Measurements from ENCODE around the gene ECT2.
"Not testable (repeated sequence)": the region's sequence is repeated elsewhere in the genome, so short reads cannot be mapped to it uniquely, and the experiment has no call there.

The ECT2 gene

GRCh38 chr3:172716476-172716875 is 34.0 kb upstream of the ECT2 start:
- no peak overlapping the region for H3K4me3 Mint-ChIP-seq
- H3K4me1 Mint-ChIP-seq (ENCODE audit: low read depth), result peaks cover under 1% of the 10 kb centered on the region
- H3K9me3 Mint-ChIP-seq, result no peaks in the 10 kb centered on the region
- H3K27me3 Mint-ChIP-seq, result no peaks in the 10 kb centered on the region
- H3K27ac Mint-ChIP-seq, result no peak overlapping the region
- no peaks in the 10 kb centered on the region for H3K36me3 Mint-ChIP-seq (ENCODE audit: low read depth)

GRCh38 chr3:172717493-172718088 is 32.9 kb upstream of the ECT2 start:
- Mint-ChIP-seq H3K27ac (no peak overlapping the region), H3K4me1 (ENCODE audit: low read depth) (no peaks in the 10 kb centered on the region), H3K27me3 (no peaks in the 10 kb centered on the region), H3K9me3 (no peaks in the 10 kb centered on the region), H3K36me3 (ENCODE audit: low read depth) (no peaks in the 10 kb centered on the region), H3K4me3 (no peak overlapping the region)

- H3K9me3 Mint-ChIP-seq; H3K36me3 Mint-ChIP-seq (ENCODE audit: low read depth); H3K27ac Mint-ChIP-seq; H3K4me1 Mint-ChIP-seq (ENCODE audit: low read depth); H3K4me3 Mint-ChIP-seq; H3K27me3 Mint-ChIP-seq: not testable (repeated sequence)
Measured at GRCh38 chr3:172722536-172723040, 27.9 kb upstream of the ECT2 start.

- peaks cover 5% of the 10 kb centered on the region for H3K27me3 Mint-ChIP-seq
Measured at GRCh38 chr3:172726380-172726779, 24.1 kb upstream of the ECT2 start.

GRCh38 chr3:172735014-172735413 is 15.5 kb upstream of the ECT2 start:
- Mint-ChIP-seq H3K4me1 (ENCODE audit: low read depth) (no peaks in the 10 kb centered on the region), H3K27me3 (peaks cover 6% of the 10 kb centered on the region), H3K36me3 (ENCODE audit: low read depth) (no peaks in the 10 kb centered on the region), H3K9me3 (no peaks in the 10 kb centered on the region), H3K4me3 (no peak overlapping the region), H3K27ac (no peak overlapping the region)

More at GRCh38 chr3:172726380-172726779, 24.1 kb upstream of the ECT2 start:
- Mint-ChIP-seq H3K36me3 (ENCODE audit: low read depth) (no peaks in the 10 kb centered on the region), H3K9me3 (peaks cover 5% of the 10 kb centered on the region), H3K4me1 (ENCODE audit: low read depth) (no peaks in the 10 kb centered on the region), H3K27ac (no peak overlapping the region), H3K4me3 (no peak overlapping the region)

GRCh38 chr3:172739462-172739861 is 11.1 kb upstream of the ECT2 start:
- no peak overlapping the region for H3K4me3 Mint-ChIP-seq

GRCh38 chr3:172746475-172746874 is 4.1 kb upstream of the ECT2 start:
- Mint-ChIP-seq H3K4me1 (ENCODE audit: low read depth) (peaks cover 11% of the 10 kb centered on the region), H3K9me3 (no peaks in the 10 kb centered on the region), H3K27me3 (no peaks in the 10 kb centered on the region), H3K36me3 (ENCODE audit: low read depth) (no peaks in the 10 kb centered on the region), H3K27ac (no peak overlapping the region), H3K4me3 (no peak overlapping the region)

More at GRCh38 chr3:172739462-172739861, 11.1 kb upstream of the ECT2 start:
- no peak overlapping the region for H3K27ac Mint-ChIP-seq
- no peaks in the 10 kb centered on the region for H3K4me1 Mint-ChIP-seq (ENCODE audit: low read depth)
- H3K9me3 Mint-ChIP-seq, result no peaks in the 10 kb centered on the region
- H3K36me3 Mint-ChIP-seq (ENCODE audit: low read depth), result no peaks in the 10 kb centered on the region
- H3K27me3 Mint-ChIP-seq, result peaks cover 3% of the 10 kb centered on the region

GRCh38 chr3:172749230-172749965 is 1.1 kb upstream of the ECT2 start:
- Mint-ChIP-seq H3K4me3 (peak overlapping the region; percentile 98), H3K27ac (no peak overlapping the region), H3K27me3 (no peaks in the 10 kb centered on the region), H3K36me3 (ENCODE audit: low read depth) (peaks cover 12% of the 10 kb centered on the region), H3K9me3 (no peaks in the 10 kb centered on the region), H3K4me1 (ENCODE audit: low read depth) (peaks cover 34% of the 10 kb centered on the region)

- Mint-ChIP-seq H3K36me3 (ENCODE audit: low read depth) (peaks cover 14% of the 10 kb centered on the region), H3K9me3 (no peaks in the 10 kb centered on the region), H3K27ac (peak overlapping the region; percentile 97), H3K4me3 (peak overlapping the region; percentile 98), H3K4me1 (ENCODE audit: low read depth) (peaks cover 34% of the 10 kb centered on the region), H3K27me3 (no peaks in the 10 kb centered on the region)
Measured at GRCh38 chr3:172750069-172750367, 508 bp upstream of the ECT2 start.

- peak overlapping the region; percentile 98 for H3K4me3 Mint-ChIP-seq
- H3K27me3 Mint-ChIP-seq, result no peaks in the 10 kb centered on the region
- peaks cover 25% of the 10 kb centered on the region for H3K36me3 Mint-ChIP-seq (ENCODE audit: low read depth)
- peaks cover 34% of the 10 kb centered on the region for H3K4me1 Mint-ChIP-seq (ENCODE audit: low read depth)
- H3K27ac Mint-ChIP-seq, result peak overlapping the region; percentile 97
- H3K9me3 Mint-ChIP-seq, result no peaks in the 10 kb centered on the region
Measured at GRCh38 chr3:172751175-172751704, 714 bp downstream of the ECT2 start.

- peaks cover 36% of the 10 kb centered on the region for H3K36me3 Mint-ChIP-seq (ENCODE audit: low read depth)
- H3K4me1 Mint-ChIP-seq (ENCODE audit: low read depth), result peaks cover 34% of the 10 kb centered on the region
- no peak overlapping the region for H3K4me3 Mint-ChIP-seq
- no peaks in the 10 kb centered on the region for H3K27me3 Mint-ChIP-seq
- H3K27ac Mint-ChIP-seq, result no peak overlapping the region
- no peaks in the 10 kb centered on the region for H3K9me3 Mint-ChIP-seq
Measured at GRCh38 chr3:172752651-172753050, 2.1 kb downstream of the ECT2 start.

GRCh38 chr3:172753125-172753524 is 2.6 kb downstream of the ECT2 start:
- Mint-ChIP-seq H3K4me3 (no peak overlapping the region), H3K27ac (no peak overlapping the region), H3K36me3 (ENCODE audit: low read depth) (peaks cover 41% of the 10 kb centered on the region), H3K27me3 (no peaks in the 10 kb centered on the region), H3K9me3 (no peaks in the 10 kb centered on the region), H3K4me1 (ENCODE audit: low read depth) (peaks cover 34% of the 10 kb centered on the region)

GRCh38 chr3:172760416-172760815 is 9.9 kb downstream of the ECT2 start:
- not testable (repeated sequence) for H3K4me1 Mint-ChIP-seq (ENCODE audit: low read depth); H3K4me3 Mint-ChIP-seq; H3K9me3 Mint-ChIP-seq; H3K27me3 Mint-ChIP-seq; H3K27ac Mint-ChIP-seq
- peaks cover 80% of the 10 kb centered on the region for H3K36me3 Mint-ChIP-seq (ENCODE audit: low read depth)

GRCh38 chr3:172766241-172766640 is 15.7 kb downstream of the ECT2 start:
- H3K9me3 Mint-ChIP-seq, result no peaks in the 10 kb centered on the region
- H3K4me3 Mint-ChIP-seq, result no peak overlapping the region
- H3K4me1 Mint-ChIP-seq (ENCODE audit: low read depth), result peaks cover 1% of the 10 kb centered on the region
- peaks cover 89% of the 10 kb centered on the region for H3K36me3 Mint-ChIP-seq (ENCODE audit: low read depth)
- H3K27ac Mint-ChIP-seq, result no peak overlapping the region
- H3K27me3 Mint-ChIP-seq, result no peaks in the 10 kb centered on the region

- Mint-ChIP-seq H3K36me3 (ENCODE audit: low read depth) (peaks cover 90% of the 10 kb centered on the region), H3K4me1 (ENCODE audit: low read depth) (peaks cover 8% of the 10 kb centered on the region), H3K27me3 (no peaks in the 10 kb centered on the region), H3K4me3 (no peak overlapping the region), H3K27ac (no peak overlapping the region), H3K9me3 (no peaks in the 10 kb centered on the region)
Measured at GRCh38 chr3:172766718-172767405, 16.3 kb downstream of the ECT2 start.

All from stimulated activated naive CD8-positive, alpha-beta T cell treated with anti-CD3 and anti-CD28 coated beads, Interleukin-15, Interleukin-2, amounts not matched to agents 100 ng/mL and 50 ng/mL, for 24 hours (primary cell).